Frontal cortex (tissue), 4 donors: ENCODE data around the gene NCS1. TPM values are rescaled to one million over a fixed set of nuclear protein-coding genes. Genes with fewer than 3 reads are reported as not detected.

ENCODE experiments used
- DNase-seq, 2 donors: peaks; one replicate each; pipeline ENCODE4 v3.0.0; 2012; ENCODE audit warnings: low spot score in 2 of 2
- FAIRE-seq: peaks from 2 replicates; lab custom pipeline; 2012; peaks lifted over from hg19 to GRCh38; lab: Jason Lieb, UNC
- total RNA-seq: library from RNA; depleted of rRNA; stranded (reverse); fragments of >200 nt; gene quantifications from one replicate; pipeline ENCODE4 v1.2.3, GENCODE V29; 2014
- donor health status: control.
- donor health status: control.
- donor health status: control.

Gene NCS1
- total RNA-seq, 1 donor from 2014 or later = 229 TPM

DNA sequence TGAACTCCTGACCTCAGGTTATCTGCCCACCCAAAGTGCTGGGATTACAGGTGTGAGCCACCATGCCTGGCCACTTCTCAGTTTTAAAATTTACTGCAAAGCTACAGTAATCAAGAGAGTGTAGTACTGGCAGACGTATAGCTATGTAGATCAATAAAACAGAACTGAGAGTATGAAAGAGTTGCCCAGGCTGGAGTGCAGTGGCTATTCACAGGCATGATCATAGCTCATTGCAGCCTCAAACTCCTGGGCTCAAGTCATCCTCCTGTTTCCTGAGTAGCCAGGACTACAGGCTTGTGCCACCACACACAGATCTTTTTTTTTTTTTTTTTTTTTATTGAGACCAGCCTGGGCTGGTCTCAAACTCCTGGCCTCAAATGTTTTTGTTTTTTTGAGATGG lies 26.5 kb upstream of the NCS1 start:
- DNase-seq = no peak
- no peak for FAIRE-seq

DNA sequence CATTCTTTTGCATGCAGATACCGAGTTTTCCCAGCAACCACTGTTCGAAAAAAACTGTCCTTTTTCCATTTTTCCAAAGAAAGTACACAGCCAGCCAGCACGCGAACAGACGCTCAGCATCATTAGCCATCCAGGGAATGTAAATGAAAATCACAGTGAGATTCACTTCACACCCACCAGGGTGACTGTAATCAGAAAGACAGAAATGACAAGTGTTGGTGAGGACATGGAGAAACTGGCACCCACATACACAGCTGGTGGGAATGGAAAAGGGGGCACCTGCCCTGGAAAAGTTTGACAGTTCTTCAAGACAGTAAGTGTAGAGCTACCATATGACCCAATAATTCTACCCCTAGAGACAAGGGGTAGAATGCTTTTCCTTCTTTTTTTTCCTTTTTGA lies 25.0 kb upstream of the NCS1 start:
- no peak for DNase-seq
- no peak for FAIRE-seq

DNA sequence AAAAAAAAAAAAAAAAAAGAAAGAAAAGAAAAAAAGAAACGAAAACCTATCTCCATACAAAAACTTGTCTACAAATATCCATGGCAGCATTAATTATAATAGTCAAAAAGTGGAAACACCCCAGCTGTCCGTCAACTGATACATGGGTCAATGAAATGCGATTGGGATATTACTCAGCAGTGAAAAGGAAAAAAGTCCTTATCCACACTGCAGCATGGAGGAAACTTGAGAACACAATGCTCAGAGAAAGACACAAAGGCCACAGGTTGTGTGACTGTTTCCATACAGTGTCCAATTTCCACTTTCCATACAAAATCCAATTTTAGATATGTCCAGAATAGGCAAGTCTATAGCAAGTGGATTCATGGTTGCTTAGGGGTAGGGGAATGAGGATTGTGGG lies 24.3 kb upstream of the NCS1 start:
- DNase-seq (no peak), FAIRE-seq (no peak)

DNA sequence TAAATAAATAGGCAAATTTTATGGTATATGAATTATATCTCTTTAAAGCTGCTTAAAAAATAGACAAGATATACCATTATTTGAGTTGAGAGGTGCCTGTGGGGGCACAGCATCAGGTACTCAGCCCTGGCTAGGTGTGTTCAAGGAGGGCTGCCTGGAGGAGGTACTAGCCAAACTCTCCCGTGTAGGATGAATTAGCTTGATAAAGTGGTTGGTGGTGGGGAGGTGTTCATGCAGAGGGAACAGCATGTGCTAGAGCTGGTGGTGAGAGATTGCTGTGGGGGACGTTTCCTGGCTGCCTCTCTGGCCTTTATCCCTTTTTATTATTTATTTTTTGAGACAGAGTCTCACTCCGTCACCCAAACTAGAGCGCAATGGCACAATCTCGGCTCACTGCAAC lies 23.2 kb upstream of the NCS1 start:
- DNase-seq (no peak), FAIRE-seq (no peak)

DNA sequence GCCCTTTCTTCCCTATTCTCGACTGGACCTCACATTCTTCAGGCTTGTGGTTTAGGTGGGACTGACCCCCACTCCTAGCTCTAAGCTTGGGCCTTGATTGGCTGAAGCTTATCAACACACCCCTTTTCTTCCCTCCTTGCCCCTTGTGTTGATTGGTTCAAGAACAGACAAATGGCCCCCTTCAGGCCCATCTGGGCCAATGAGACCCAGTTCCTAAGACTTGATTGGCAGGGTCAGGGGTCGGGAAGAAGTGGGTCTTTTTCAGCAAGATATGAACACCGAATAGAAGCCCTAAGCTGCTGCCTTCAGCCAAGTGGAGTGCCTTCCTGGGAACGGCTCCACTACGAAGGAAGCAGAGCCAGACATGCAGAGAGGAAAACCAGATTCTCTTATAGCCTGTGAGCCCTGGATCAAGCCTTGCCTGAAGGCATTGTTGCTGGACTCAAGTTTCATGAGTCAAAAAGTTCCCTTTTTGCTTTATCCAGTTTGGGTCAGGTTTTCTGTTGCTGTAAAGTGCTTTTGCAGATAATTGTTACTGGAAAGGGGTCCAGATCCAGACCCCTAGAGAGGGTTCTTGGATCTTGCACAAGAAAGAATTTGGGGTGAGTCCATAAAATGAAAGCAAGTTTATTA lies 22.4 kb upstream of the NCS1 start:
- DNase-seq = no peak
- FAIRE-seq = no peak

DNA sequence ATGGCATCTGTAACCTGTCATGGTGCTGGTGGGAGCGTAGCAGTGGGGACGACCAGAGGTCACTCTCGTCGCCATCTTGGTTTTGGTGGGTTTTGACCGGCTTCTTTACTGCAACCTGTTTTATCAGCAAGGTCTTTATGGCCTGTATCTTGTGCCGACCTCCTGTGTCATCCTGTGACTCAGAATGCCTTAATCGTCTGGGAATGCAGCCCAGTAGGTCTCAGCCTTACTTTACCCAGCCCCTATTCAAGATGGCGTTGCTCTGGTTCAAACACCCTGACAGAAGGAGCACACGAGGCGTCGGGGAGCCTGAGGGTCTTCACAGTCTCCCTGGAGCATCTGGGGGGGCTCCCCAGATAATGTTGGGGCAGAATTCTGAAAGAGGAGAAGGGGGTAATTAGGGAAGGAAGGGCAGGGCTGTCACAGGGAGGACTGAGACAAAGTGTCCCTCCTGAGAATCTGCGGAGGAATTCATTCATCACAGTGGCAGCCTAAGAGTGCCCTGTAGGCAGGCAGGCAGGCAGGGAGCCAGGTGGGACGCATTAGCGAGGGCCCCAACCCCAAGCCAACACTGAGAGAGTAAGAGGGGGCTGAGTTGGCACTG lies 21.3 kb upstream of the NCS1 start:
- DNase-seq (no peak), FAIRE-seq (no peak)

DNA sequence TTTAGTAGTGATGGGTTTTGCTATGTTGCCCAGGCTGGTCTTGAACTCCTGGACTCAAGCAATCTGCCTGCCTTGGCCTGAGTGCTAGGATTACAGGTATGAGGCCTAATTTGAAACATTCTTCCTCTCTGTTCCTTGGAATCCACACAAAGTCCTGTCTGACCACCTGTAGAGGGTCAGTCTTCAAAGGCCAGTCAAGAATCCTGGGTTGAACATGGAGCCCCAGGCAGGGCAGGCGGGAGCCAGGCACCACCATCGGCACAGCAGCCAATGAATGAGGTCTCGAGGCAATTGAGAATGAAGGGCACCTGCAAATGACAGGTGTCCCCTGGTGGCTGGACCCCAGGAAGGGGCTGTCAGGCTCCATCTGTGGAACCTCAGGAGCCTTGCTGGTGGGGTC lies 17.4 kb upstream of the NCS1 start:
- DNase-seq (no peak), FAIRE-seq (no peak)

DNA sequence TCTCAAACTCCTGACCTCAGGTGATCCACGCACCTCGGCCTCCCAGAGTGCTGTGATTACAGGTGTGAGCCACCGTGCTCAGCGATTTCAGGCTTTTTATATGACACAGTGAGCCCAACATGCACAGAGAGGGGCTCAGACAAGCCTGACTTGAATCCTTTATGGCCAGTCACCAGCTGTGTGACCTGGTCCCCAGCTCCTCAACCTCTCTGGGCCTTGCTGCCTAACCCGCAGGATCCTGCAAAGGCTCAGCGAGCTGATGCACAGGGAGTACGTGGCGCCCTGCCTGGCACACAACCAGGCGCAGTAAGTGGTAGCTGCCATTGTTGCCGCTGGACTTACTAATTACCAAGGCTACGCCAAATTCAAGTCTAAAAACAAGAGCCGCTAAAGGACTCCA lies 16.6 kb upstream of the NCS1 start:
- FAIRE-seq (no peak), DNase-seq (no peak)

DNA sequence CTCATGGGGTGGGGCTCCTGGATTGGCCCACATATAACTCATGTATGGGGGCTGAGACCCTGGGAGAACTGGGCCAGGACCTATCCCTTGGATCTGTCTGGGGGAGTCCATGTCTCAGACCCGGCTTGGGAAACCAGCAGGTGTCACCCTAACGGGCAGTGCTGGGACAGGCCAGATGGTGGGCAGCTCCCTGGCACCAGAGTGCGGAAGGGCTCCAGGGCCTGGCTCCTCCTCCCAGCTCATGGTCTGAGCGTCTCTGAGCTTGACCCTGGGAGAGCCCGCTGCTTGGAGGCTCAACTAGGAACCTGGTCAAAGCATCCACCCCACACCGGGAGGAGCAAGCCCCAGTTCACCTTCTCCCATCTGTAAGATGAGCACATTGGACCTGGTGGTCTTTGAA lies 15.5 kb upstream of the NCS1 start:
- no peak for FAIRE-seq
- no peak for DNase-seq

DNA sequence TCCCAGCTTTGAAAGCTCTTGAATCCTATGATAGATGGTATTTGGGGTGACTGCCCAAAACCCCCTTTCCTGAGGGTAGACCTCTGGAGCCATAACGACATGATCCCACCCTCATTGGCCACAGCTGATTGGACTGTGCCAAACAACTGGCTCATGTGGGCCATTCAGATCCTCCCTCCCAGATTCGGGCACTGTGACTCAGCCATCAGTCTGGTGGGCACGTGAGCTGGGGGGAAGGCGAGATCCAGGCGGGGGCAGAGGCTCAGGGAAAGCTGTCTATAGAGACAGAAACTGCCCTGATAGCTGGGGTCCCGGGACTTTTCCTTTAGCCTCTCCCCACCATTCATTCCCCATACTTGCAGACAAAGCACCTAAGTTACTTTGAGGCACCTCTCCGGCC lies 15.1 kb upstream of the NCS1 start:
- DNase-seq = no peak
- FAIRE-seq = no peak

DNA sequence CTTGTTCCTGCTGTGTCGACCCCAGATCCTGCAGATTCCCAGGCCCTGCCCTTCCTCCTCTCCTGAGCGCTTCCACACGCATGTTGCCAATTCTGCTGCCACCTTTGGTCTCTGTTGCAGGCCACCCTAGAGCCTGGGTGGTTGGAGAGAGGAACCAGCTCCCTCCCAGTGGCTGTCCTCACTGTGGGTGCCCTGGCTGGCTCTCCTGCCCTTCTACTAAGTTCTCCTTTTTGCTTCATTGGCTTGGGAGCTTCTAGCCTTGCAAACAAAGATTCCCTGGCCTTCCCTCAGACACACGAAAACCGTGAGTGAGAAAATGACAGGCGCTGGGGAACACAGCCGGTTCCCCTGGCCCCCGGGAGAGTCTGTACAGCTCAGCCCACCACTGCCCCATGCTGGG lies 14.2 kb upstream of the NCS1 start:
- FAIRE-seq (no peak), DNase-seq (no peak)

DNA sequence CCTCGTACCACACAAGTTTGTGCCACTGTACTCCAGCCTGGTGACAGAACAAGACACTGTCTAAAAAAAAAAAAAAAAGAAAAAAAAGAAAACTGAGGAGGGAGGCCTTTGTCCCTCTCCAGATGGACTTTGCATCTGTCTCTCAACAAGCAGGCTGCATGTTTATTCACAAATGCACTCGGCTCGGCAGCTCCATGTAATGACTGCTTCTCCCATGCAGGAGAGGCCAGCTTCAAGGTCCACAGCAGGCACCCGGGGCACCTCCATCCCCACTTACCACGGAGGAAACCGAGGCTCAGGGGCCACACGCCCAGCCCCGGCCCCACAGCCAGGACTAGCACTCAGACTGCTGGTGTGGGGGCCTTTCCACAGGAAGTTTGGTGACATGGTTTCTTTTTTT lies 13.1 kb upstream of the NCS1 start:
- no peak for FAIRE-seq
- no peak for DNase-seq

DNA sequence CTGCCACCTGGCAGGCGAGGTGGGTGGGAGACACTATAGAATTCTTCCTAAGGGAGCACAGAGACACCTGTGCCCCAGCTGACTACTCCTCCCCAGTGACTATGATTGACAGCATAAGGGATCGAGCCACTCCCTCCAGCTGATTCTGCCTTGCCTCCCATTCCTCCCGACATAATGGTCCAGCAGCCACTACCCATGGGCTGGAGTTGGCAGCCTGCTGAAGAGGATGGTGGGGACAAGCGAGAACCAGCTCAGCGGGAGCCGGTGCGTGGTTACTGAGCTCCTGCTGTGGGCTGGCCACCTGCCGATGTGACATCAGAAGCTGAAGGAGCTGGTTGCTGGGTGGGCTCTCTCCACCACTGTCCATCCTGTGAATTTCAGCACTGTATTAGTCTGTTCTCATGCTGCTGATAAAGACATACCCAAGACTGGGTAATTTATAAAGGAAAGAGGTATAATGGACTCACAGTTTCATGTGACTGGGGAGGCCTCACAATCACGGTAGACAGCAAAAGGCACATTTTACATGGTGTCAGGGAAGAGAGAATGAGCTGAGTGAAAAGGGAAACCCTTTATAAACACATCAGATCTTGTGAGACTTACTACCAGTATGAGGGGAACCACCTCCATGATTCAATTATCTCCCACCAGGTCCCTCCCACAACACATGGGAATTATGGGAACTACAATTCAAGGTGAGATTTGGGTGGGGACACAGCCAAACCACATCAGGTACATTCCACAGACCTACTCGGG lies 12.1 kb upstream of the NCS1 start:
- DNase-seq (no peak), FAIRE-seq (no peak)

DNA sequence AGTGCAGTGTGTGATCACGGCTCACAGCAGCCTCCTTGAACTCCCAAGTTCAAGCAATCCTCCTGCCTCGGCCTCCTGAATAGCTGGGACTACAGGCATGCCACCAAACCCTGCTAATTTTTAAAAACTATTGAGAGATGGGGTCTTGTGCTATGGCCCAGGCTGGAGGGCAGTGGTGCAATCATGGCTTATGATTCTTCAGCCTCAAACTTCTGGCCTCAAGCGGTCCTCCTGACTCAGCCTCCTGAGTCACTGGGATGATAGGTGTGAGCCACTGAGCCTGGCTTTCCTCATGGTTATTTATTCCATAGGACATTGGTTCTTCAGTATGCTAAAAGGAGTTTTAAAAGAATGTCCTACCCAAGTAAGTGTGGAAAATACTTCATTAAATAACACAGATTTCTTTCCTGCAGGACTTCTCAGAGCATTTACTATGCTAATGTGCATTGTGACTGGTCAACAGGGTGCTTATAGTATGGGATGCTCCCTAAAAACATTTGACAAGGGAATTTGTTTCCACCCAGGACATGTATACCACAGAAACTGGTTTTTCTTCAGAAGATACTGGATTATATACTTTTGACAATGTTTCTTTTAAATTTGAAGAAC lies 11.2 kb upstream of the NCS1 start:
- DNase-seq (no peak), FAIRE-seq (no peak)

DNA sequence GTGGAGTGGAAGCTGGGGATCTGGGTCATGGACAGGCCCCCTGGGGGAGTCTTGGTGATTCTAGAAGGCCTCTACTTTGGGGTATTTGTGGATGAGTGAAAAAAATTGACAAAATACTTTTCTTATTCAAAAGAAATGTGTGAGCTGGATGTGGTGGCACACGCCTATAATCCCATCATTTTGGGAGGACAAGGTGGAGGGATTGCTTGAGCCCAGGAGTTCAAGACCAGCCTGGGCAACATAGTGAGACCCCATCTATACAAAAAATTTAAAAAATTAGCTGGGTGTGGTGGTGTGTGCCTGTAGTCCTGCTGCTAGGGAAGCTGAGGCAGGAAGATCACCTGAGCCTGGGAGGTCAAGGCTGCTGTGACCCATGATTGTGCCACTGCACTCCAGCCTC lies 6.6 kb upstream of the NCS1 start:
- no peak for DNase-seq
- FAIRE-seq = no peak

DNA sequence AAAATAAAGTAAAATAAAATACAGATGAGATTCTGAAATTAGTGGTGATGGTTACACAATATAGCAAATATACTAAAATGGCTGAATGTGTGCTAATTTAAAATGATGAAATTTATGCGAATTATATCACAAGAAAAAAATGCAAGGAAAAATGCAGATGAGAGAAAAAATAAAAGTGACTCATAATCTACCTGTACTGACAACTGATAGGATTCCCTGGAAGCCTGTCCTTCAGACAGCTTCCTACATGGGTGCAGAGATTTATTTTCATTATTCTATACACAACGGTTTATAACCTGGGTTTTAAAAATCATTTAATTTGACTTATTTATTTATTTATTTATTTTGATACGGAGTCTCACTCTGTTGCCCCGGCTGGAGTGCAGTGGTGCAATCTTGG lies 5.8 kb upstream of the NCS1 start:
- DNase-seq (no peak), FAIRE-seq (no peak)

DNA sequence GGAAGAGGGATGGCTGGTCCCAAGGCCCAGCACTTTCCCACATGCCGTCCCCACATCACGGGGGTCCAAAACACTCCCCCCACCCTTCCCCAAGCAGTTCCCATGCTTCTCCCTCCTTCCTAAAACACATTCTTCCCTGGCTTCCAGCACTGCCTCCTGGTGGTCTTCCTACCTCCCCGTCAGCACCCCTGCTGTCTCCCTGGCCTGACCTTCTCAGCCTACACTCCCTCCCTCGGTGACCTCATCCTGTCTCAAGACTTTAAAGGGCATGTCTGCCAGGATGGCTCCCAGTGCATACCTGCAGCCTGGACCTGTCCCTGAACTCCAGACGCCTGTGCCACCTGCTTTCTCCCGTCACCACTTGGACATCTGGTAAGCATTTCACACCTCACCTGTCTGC lies 4.3 kb upstream of the NCS1 start:
- FAIRE-seq (no peak), DNase-seq (no peak)

DNA sequence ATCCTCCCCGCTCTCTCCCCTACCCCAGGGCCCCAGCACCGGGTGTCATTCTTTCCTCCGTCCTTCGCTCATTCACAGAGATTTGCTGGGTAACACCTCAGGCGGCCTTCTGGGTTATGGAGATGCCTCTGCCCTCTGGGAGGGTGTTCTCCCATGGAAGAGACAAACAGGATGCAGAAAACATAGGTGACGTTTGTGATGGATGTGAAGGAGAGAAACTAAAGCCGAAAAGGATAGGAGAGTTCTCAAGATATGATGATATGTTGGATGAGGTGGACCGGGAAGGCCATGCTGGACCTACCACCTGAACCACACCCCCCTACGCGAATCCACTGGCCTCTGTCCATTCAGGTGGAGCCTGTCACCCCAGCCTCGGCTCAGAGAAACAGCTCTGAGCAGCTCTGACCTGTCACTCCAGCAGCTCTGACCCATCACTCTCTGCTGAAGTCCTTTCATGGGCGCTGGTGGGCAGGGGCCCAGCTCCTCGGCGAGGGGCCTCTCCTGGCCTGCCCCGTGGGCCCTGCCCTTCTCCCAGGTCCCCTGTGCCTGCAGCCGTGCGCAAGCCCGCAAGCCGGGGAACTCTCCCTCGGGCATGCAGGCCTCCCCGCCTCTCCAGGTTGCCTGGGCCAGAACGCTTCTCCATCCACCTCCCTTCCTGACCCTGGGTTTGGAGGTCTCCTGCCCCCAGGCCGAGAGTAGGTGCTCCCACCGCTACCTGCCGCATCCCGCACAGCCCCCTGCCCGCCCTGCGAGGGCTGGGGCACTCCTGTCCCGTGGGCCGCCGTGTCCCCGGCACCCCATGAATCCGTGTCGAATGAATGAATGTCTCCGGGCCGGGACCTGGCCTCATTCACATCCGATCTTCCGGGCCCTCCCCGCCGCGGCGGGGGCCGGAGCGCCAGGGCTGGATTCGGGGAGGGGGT lies 717 bp upstream of the NCS1 start:
- no peak for DNase-seq
- FAIRE-seq = no peak

DNA sequence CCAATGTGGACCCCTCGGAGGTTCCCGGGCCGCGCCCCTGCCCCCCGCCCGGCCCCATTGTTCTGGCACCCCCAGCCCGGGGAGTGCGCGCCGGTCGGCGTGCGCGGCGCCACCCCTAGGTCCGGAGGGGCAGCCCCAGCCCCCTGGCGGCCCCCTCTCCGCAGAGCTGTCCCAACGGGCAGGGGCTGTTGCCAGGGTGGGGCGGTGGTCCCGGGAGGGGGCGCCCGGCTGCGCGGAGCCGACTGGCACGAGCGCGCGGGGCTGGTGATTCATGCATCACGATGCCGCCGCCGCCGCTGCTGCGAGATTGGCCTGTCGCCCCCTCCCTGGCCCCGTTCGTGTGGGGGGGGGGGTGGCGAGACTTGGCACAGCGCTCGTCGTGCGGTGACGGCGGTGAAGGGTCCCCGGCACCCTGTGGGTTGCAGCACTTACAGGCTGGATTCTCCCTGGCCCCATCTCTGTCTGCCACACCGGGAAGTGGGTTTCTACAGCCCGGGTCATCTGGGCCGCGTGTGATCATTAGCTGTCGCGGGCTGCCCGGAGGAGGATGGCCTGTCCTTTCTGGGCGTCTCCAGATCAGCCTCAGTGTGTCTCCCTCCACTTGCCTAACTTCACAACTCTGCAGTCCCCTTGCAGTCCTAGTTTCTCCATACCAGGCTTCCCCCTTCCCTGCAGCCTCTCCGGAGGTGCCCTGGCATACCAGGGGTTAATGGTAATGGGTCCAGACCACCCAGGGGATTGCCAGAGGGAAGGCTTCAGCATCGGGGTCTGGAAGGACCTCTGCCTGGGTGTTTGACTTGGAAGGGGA lies 858 bp downstream of the NCS1 start:
- DNase-seq (peak in 1 of 2 donors; percentile 66), FAIRE-seq (no peak)

DNA sequence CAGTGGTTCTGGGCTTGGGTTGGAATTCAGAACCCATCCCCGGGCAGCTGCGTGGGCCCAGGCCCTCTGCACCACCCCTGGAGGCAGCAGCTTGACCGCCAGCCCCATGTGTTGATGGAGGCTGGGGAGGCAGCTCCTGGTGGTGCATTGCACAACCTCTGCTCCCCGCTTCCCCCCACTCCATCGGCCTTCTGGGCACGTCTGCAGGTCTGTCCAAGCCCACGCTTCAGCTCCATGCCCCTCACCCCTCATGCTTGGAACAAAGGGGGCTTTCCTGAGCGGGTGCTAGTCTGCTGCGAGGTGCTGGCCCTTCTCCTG lies 1.4 kb downstream of the NCS1 start:
- DNase-seq (no peak), FAIRE-seq (no peak)
